ENCODE data around the gene TMEM217.
"Not testable (repeated sequence)": the region's sequence is repeated elsewhere in the genome, so short reads cannot be mapped to it uniquely, and the experiment has no call there.

Gene TMEM217

DNA sequence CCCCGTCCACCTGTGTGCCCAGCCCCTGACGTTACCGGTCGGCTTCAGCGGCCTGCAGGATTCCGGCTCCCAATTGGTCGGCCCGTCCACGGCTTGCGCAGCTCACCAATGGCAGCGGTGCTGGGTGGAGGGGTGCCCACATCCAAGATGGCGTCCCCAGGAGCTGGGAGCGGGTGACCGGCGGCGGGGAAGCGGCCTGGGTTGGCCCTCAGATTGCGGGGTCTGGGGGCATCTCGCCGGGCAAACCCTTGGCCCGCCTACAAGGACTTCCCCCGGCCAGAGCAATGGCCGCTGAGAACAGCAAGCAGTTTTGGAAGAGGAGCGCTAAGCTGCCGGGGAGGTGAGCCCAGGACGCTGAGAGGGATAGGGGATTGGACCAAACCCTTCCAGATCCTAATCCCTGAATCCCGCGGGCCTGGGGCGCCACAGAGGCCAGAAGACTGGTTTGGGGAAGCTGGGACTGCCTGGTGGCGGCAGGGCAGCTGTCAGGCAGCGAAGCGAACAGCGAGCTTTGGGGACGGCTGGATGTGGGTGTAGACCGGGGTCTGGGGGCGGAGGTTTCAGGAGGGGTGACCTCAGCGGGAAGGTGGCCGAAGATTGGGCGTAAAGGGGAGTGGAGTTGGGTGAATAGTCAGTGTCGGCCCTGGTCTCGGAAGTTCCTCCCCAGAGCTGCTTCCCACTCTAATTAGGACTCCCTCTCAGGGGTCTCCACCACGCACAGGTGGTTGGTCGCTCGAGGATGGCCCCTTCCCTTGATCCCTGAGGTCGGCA is at the start of gene TMEM217, which contains the start of gene TBC1D22B:
TMEM217 (minus strand) TSS at position 511 of the 771 bp plus-strand sequence. CDS start 39,114 bp downstream, outside the sequence.
TBC1D22B (plus strand) TSS at position 139 of the 771 bp plus-strand sequence; CDS start at position 285, 146 bp downstream.
- DNase-seq = peak; percentile 98

DNA sequence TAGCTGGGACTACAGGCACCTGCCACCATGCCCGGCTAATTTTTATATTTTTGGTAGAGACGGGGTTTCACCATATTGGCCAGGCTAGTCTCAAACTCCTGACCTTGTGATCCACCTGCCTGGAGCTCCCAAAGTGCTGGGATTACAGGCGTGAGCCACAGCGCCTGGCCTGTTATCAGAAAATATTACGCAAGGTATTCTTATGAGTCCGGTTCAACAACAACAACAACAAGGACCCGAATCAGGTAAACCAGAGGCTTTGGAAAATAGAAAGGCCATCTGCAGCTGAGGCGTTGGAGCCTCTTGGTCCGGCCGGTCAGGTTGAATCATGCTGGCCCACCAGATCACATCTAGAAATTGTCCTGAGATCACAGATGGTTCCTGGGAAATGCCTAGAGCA is 49.5 kb upstream of the TMEM217 start:
- DNase-seq = not testable (repeated sequence)

- DNase-seq = no peak
Observed at GRCh38 chr6:37306624-37307222, 48.8 kb upstream of the TMEM217 start.

GRCh38 chr6:37305841-37306425 is 48.0 kb upstream of the TMEM217 start:
- DNase-seq = no peak

DNA sequence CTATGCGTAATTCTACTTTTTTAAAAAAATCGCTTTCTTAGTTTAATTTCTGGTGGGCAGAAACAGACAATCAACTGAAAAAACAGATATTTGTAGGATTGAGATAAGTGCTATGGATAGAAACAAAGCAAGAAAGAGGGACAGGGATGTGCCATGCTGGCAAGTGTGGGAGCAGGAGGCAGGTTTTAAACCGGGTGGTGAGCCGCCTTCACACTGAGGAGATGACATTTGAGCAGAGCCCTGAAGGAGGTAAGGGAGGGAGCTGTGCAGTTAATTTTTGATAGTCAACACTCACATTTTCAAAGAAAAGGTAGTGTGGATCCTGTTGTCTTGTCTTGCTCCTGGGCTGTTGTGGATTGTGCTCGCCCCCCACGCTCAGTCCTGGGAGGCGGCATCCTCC is 46.8 kb upstream of the TMEM217 start:
- DNase-seq = no peak

- DNase-seq = peak; percentile 31
Observed at GRCh38 chr6:37303891-37304503, 46.1 kb upstream of the TMEM217 start.

GRCh38 chr6:37303091-37303660 is 45.2 kb upstream of the TMEM217 start:
- DNase-seq = no peak

- no peak for DNase-seq
Observed at GRCh38 chr6:37302086-37302686, 44.2 kb upstream of the TMEM217 start.

GRCh38 chr6:37299990-37300389 is 42.0 kb upstream of the TMEM217 start:
- no peak for DNase-seq

DNA sequence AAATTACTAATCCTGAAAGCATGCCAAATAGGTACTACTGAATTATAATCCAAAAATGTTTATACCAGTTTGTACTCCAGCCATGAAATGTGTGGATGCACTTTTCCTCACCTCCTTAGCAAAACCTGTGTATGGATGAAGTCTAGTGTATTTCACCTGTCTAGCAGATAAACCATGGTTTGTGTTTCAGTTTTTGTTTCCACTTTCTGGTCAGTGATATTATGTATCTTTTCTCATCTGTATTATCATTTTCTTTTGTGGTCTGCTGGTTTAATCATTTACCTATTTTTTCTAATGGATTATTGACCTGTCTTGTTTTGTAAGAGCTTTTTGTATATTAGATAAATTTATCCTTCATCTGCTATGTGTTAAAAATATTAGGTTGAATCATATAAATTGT is 41.0 kb upstream of the TMEM217 start:
- DNase-seq = no peak

- not testable (repeated sequence) for DNase-seq
Observed at GRCh38 chr6:37297637-37298036, 39.7 kb upstream of the TMEM217 start.

DNA sequence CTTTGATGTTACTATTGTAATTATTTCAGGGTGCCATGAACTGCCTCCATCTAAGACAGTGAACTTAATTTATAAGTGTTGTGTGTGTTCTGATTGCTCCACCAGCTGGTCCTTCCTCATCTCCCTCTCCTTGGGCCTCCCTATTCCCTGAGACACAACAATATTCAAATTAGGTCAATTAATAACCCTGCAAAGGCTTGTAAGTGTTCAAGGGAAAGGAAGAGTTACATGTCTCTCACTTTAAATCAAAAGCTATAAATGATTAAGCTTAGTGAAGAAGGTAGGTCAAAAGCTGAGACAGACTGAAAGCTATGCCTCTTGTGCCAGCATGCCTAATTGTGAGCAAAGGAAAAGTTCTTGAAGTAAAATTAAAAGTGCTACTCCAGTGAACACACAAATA is 35.5 kb upstream of the TMEM217 start:
- no peak for DNase-seq

DNA sequence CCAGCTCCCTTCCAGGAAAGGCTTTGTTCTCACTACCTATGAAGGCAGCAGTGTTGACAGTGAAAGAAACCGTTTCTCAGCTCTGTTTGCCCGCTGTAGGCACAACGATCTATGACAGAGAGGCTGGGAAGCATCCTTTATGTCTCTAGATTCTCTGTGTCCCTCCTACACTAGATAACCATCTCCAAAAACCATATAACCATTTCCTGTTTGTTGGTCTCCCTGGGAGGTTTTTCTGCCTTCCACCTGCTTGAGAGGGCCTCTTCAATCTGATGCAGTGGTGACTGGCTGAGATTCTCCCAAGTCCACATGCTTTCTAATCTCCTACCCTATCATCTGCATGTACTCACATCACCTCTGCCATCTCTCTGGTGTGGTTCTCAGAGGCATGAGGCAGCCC is 32.0 kb upstream of the TMEM217 start:
- DNase-seq = no peak

DNA sequence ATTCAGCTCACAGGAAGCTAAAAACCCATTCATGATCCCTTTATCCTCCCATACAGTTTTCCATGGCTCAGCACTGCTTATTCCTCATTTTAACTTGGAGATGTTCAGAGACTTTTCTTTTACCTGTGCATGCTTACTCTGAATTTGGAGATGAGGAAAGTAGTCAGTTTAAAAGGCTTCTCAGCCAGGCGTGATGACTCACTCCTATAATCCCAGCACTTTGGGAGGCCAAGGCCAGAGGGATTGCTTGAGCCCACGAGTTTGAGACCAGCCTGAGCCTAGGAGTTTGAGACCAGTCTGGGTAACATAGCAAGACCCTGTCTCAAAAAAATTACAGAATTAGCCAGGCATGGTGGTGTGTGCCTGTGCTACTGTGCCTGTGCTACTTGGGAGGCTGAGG is 30.3 kb upstream of the TMEM217 start:
- no peak for DNase-seq

DNA sequence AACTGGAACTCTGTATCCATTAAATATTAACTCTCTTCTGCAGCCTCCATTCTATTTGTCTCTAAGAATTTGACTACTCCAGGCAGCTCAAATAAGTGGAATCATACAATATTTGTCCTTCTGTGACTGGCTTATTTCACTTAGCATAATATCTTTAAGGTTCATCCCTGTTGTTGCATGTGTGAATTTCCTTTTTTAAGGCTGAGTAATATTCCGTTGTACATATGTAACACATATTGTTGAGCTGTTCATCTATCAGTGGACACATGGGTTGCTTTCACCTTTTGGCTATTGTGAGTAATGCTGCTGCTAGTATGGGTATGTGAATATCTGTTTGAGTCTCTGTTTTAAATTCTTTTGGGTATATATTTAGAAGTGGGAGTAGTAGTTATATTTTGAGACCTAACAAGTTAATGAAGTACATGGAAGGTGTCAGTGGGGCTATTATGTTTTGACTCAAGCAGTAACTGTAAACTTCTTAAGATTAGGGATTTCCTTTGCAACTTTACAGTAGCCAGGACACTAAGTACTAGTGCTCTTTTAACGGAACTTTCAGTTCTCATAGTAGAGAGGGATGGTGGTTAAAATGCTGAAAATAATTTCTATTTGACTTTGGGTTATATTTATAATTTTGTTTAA is 29.7 kb upstream of the TMEM217 start:
- no peak for DNase-seq

GRCh38 chr6:37285861-37286311 is 27.9 kb upstream of the TMEM217 start:
- no peak for DNase-seq

- no peak for DNase-seq
Observed at GRCh38 chr6:37284781-37285180, 26.8 kb upstream of the TMEM217 start.

DNA sequence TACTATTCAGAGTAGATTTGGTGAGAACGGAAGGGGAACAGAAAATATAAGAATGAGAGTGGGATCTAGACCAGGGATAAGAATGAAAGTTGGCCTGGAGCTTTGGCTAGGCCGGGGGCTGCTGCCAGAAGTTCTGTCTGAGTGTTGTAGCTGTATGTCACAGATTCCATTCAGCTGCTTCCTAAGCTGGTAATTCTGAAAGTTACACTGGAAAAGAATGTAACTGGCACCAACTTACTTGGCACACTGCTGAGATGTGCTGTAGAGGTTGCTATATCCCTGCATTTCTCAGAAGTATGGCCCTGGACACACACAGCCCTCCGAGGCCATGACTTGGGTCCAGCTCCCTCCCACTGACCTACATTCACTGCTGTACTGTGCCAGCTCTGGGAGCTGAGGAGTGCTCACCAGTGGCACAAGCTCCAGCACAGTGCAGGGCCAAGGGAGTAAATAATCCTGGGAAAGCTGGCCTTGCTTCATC is 25.8 kb upstream of the TMEM217 start:
- no peak for DNase-seq

- no peak for DNase-seq
Observed at GRCh38 chr6:37283268-37283667, 25.3 kb upstream of the TMEM217 start.

- DNase-seq = no peak
Observed at GRCh38 chr6:37282371-37282770, 24.4 kb upstream of the TMEM217 start.

- no peak for DNase-seq
Observed at GRCh38 chr6:37280162-37280887, 22.4 kb upstream of the TMEM217 start.
